ENCODE data around the gene ZNF93.

DNA sequence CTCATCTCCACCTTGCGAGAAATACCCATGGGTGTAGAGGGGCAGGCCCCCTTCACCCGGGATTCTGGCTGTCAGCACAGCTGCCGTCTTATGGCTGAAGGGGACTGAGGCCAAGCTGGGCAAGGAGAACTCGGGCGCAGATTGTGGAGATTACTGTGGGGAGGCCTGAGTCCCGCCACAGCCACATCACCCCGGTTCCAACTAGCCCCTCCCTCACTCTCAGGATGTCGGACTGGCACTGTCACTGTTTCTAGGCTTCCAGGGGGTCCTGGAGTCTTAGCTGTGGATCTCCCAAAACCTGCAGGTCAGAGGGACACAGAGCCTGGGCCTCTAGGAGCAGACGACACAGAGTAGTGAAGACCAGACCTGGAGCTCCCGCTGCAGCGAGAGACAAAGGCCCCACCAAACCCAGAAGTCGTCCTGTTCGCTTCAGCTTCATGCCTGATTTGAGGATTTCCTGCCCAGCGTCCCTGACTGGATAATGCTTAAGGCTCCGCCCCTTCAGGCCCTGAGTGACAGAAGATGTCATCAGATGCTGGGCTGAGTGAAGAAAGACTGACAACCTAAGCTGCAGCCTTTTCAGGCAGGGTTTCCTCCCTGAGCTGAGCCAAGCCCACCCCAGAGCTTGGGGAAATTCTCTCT lies 55.8 kb downstream of the ZNF93 start:
- TF ChIP-seq, protein P1, sequence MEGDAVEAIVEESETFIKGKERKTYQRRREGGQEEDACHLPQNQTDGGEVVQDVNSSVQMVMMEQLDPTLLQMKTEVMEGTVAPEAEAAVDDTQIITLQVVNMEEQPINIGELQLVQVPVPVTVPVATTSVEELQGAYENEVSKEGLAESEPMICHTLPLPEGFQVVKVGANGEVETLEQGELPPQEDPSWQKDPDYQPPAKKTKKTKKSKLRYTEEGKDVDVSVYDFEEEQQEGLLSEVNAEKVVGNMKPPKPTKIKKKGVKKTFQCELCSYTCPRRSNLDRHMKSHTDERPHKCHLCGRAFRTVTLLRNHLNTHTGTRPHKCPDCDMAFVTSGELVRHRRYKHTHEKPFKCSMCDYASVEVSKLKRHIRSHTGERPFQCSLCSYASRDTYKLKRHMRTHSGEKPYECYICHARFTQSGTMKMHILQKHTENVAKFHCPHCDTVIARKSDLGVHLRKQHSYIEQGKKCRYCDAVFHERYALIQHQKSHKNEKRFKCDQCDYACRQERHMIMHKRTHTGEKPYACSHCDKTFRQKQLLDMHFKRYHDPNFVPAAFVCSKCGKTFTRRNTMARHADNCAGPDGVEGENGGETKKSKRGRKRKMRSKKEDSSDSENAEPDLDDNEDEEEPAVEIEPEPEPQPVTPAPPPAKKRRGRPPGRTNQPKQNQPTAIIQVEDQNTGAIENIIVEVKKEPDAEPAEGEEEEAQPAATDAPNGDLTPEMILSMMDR (IDR thresholded peaks at IDR 0.05): no peak
- no peak for TF ChIP-seq POLR2A (IDR thresholded peaks at IDR 0.05)

All from vagina (tissue), 2 donors.